Caco-2 (cell line): ENCODE results near the gene AGRN. TPM values are rescaled to one million over a fixed set of nuclear protein-coding genes. Genes with fewer than 3 reads are reported as not detected.

ENCODE experiments used
- BruUV-seq: library from RNA; stranded (reverse); fragments of 400-500 nt; replicated peaks from 2 replicates; lab custom pipeline; 2021; lab: Mats Ljungman, UMichigan
- CTCF ChIA-PET: fragments of 300-600 bp; sonication (Branson Sonifier 250); formaldehyde crosslinking; loops from one replicate; lab custom pipeline; 2022; ENCODE audit warnings: antibody characterized with exemption; lab: Charles Lee
- POLR2A ChIA-PET: fragments of 300-600 bp; sonication (Branson Sonifier 250); formaldehyde crosslinking; loops from one replicate; lab custom pipeline; 2022; ENCODE audit warnings: antibody characterized with exemption; lab: Charles Lee
- DNase-seq, 2 experiments: peaks; one replicate each; pipeline versions ENCODE4 v3.0.0 to v3.0.0-alpha.2; 2020 to 2022
- H3K27me3 ChIP-seq: replicated peaks from 2 replicates; pipeline ENCODE4 v1.6.0; 2011; ENCODE audit warnings: low read length; ENCODE audit not compliant: control insufficient read depth, insufficient read depth
- H3K36me3 ChIP-seq: 2 replicates; pipeline ENCODE4 v1.5.1; 2011; ENCODE audit warnings: low read length; ENCODE audit not compliant: control insufficient read depth, insufficient read depth
- H3K4me1 ChIP-seq: fragments of 250-450 bp; sonication (Bioruptor Pico); 2 replicates; pipeline ENCODE4 v1.5.1; 2020; ENCODE audit warnings: mild to moderate bottlenecking
- H3K4me3 ChIP-seq: 2 replicates; pipeline ENCODE4 v1.5.1; 2011; ENCODE audit warnings: low read depth, mild to moderate bottlenecking, control low read depth, low read length
- H3K9me3 ChIP-seq: fragments of 250-450 bp; sonication (Bioruptor Pico); 2 replicates; pipeline ENCODE4 v1.5.1; 2020; ENCODE audit warnings: mild to moderate bottlenecking, moderate library complexity
- H3K27ac Mint-ChIP-seq: one replicate; pipeline ENCODE4 v1.8.0; 2022; ENCODE audit warnings: mixed read lengths; ENCODE audit not compliant: unreplicated experiment
- H3K27me3 Mint-ChIP-seq: one replicate; pipeline ENCODE4 v1.8.0; 2022; ENCODE audit warnings: mixed read lengths; ENCODE audit not compliant: insufficient read depth, unreplicated experiment
- H3K36me3 Mint-ChIP-seq: one replicate; pipeline ENCODE4 v1.8.0; 2022; ENCODE audit warnings: mild to moderate bottlenecking, mixed read lengths; ENCODE audit not compliant: insufficient read depth, unreplicated experiment
- H3K4me1 Mint-ChIP-seq: one replicate; pipeline ENCODE4 v1.8.0; 2022; ENCODE audit warnings: low read depth, mixed read lengths; ENCODE audit not compliant: unreplicated experiment
- H3K4me3 Mint-ChIP-seq: one replicate; pipeline ENCODE4 v1.8.0; 2022; ENCODE audit warnings: mild to moderate bottlenecking, moderate library complexity, mixed read lengths; ENCODE audit not compliant: unreplicated experiment
- H3K9me3 Mint-ChIP-seq: one replicate; pipeline ENCODE4 v1.8.0; 2022; ENCODE audit warnings: mixed read lengths; ENCODE audit not compliant: unreplicated experiment
- CTCF ChIP-seq, 2 experiments: fragments of 200-600 bp in 1 of 2; IDR thresholded peaks; 1 replicate in 1 of 2; 2 replicates in 1 of 2; pipeline versions ENCODE4 v1.5.1 to v1.8.0; 2011 to 2022; ENCODE audit warnings: antibody characterized with exemption in 1 of 2, control low read depth in 1 of 2, inconsistent platforms in 1 of 2, low read depth in 1 of 2, low read length in 1 of 2, mild to moderate bottlenecking in 1 of 2, moderate library complexity in 1 of 2; ENCODE audit not compliant: insufficient read depth in 1 of 2, severe bottlenecking in 1 of 2, unreplicated experiment in 1 of 2
- intact Hi-C: fragments of 100-400 bp; cut with micrococcal nuclease; formaldehyde crosslinking; loops from one replicate; pipeline ENCODE4 v1.10.0; 2022; ENCODE audit not compliant: unreplicated experiment
- total RNA-seq: library from RNA; stranded (reverse); gene quantifications from 2 replicates; pipeline ENCODE4 v1.2.3, GENCODE V29; 2022

Gene AGRN
- total RNA-seq, 1 experiment from 2014 or later: 176 TPM

- BruUV-seq: no TSS peak
- ChIA-PET POLR2A (no interaction called here), CTCF (interaction anchor here (0.6 to 1.5 kb wide), 3 partner anchors 24 to 264 kb away, joined by 3 to 7 read pairs (median 5); no protein-coding TSS in a partner anchor)
- Histone ChIP-seq H3K27me3 (no peaks in the 10 kb centered on the region), H3K36me3 (no peaks in the 10 kb centered on the region), H3K4me3 (no peak overlapping the region), H3K9me3 (no peaks in the 10 kb centered on the region), H3K4me1 (no peaks in the 10 kb centered on the region)
- H3K27me3 Mint-ChIP-seq: no peaks in the 10 kb centered on the region
- peaks cover 6% of the 10 kb centered on the region for H3K4me1 Mint-ChIP-seq
- peaks cover 7% of the 10 kb centered on the region for H3K36me3 Mint-ChIP-seq
- intact Hi-C loops: loop anchor here (5.0 kb wide), 1 partner anchor 79 kb away; no protein-coding TSS in a partner anchor
- H3K4me3 Mint-ChIP-seq: no peak overlapping the region
- no peak for TF ChIP-seq CTCF (IDR thresholded peaks at IDR 0.05; ENCODE audit: insufficient read depth in 1 of 2, low read depth in 1 of 2, low read length in 1 of 2, severe bottlenecking in 1 of 2, unreplicated experiment in 1 of 2)
- H3K27ac Mint-ChIP-seq: no peak overlapping the region
- no peaks in the 10 kb centered on the region for H3K9me3 Mint-ChIP-seq
- DNase-seq: no peak
Measured at GRCh38 chr1:982765-983436, 37.0 kb upstream of the AGRN start.

- no peak overlapping the region for H3K4me3 Mint-ChIP-seq
- peak; percentile 91 to 93 for TF ChIP-seq CTCF (IDR thresholded peaks at IDR 0.05; ENCODE audit: insufficient read depth in 1 of 2, low read depth in 1 of 2, low read length in 1 of 2, severe bottlenecking in 1 of 2, unreplicated experiment in 1 of 2)
- no peaks in the 10 kb centered on the region for H3K27me3 Mint-ChIP-seq
- H3K9me3 Mint-ChIP-seq: no peaks in the 10 kb centered on the region
- Histone ChIP-seq H3K4me1 (no peaks in the 10 kb centered on the region), H3K27me3 (no peaks in the 10 kb centered on the region), H3K4me3 (no peak overlapping the region), H3K36me3 (no peaks in the 10 kb centered on the region), H3K9me3 (no peaks in the 10 kb centered on the region)
- no peak overlapping the region for H3K27ac Mint-ChIP-seq
- intact Hi-C loops: loop anchor here (2.0 to 5.0 kb wide), 2 partner anchors 78 to 307 kb away; no protein-coding TSS in a partner anchor
- POLR2A ChIA-PET: interaction anchor here (0.6 to 1.3 kb wide), 2 partner anchors 18 to 41 kb away, joined by 5 to 8 read pairs; no protein-coding TSS in a partner anchor
- CTCF ChIA-PET: interaction anchor here (0.6 to 1.5 kb wide), 5 partner anchors 10 to 196 kb away, joined by 4 to 6 read pairs (median 6); no protein-coding TSS in a partner anchor
- peaks cover 4% of the 10 kb centered on the region for H3K36me3 Mint-ChIP-seq
- DNase-seq: peak in 1 of 2 experiments; percentile 73
- no TSS peak for BruUV-seq
- H3K4me1 Mint-ChIP-seq: no peaks in the 10 kb centered on the region
Measured at GRCh38 chr1:983798-984475, 36.0 kb upstream of the AGRN start.

- POLR2A ChIA-PET: interaction anchor here (0.6 to 1.3 kb wide), 2 partner anchors 18 to 41 kb away, joined by 5 to 8 read pairs; no protein-coding TSS in a partner anchor
Measured at GRCh38 chr1:984476-984814, 35.5 kb upstream of the AGRN start.

More at GRCh38 chr1:984476-984814, 35.5 kb upstream of the AGRN start:
- Mint-ChIP-seq H3K27me3 (no peaks in the 10 kb centered on the region), H3K4me3 (no peak overlapping the region), H3K27ac (no peak overlapping the region), H3K9me3 (no peaks in the 10 kb centered on the region), H3K4me1 (no peaks in the 10 kb centered on the region), H3K36me3 (peaks cover 6% of the 10 kb centered on the region)
- Histone ChIP-seq H3K36me3 (no peaks in the 10 kb centered on the region), H3K4me3 (no peak overlapping the region), H3K9me3 (no peaks in the 10 kb centered on the region), H3K4me1 (no peaks in the 10 kb centered on the region), H3K27me3 (no peaks in the 10 kb centered on the region)
- DNase-seq: no peak
- CTCF ChIA-PET: interaction anchor here (0.8 to 1.5 kb wide), 4 partner anchors 9 to 80 kb away, joined by 4 to 6 read pairs (median 5); no protein-coding TSS in a partner anchor
- no peak for TF ChIP-seq CTCF (IDR thresholded peaks at IDR 0.05; ENCODE audit: insufficient read depth in 1 of 2, low read depth in 1 of 2, low read length in 1 of 2, severe bottlenecking in 1 of 2, unreplicated experiment in 1 of 2)
- BruUV-seq: no TSS peak
- intact Hi-C loops: loop anchor here (2.0 to 5.0 kb wide), 2 partner anchors 78 to 306 kb away; no protein-coding TSS in a partner anchor
